Liver (tissue), 9 donors: ENCODE data around the gene DTD1. TPM values are rescaled to one million over a fixed set of nuclear protein-coding genes. Genes with fewer than 3 reads are reported as not detected.

Source experiments
- DNase-seq: peaks from one replicate; pipeline ENCODE4 v3.0.0-alpha.2; 2017; ENCODE audit warnings: low spot score
- H3K27ac ChIP-seq, 2 donors: one replicate each; pipeline ENCODE4 v1.7.0; 2013; ENCODE audit warnings: inconsistent platforms in 2 of 2, low read length in 2 of 2, control low read depth in 1 of 2, low read depth in 1 of 2, mild to moderate bottlenecking in 1 of 2
- H3K27me3 ChIP-seq, 4 donors: one replicate each; pipeline versions ENCODE4 v1.6.1 to v1.7.0; 2013; ENCODE audit warnings: low read length in 3 of 4, inconsistent platforms in 1 of 4, mild to moderate bottlenecking in 1 of 4, moderate library complexity in 1 of 4; ENCODE audit not compliant: control insufficient read depth in 4 of 4, insufficient read depth in 4 of 4
- H3K36me3 ChIP-seq, 4 donors: one replicate each; pipeline versions ENCODE4 v1.6.1 to v1.7.0; 2013; ENCODE audit warnings: low read length in 3 of 4, mild to moderate bottlenecking in 3 of 4, low read depth in 1 of 4, moderate library complexity in 1 of 4; ENCODE audit not compliant: control insufficient read depth in 4 of 4, insufficient read depth in 3 of 4
- H3K4me1 ChIP-seq, 4 donors: one replicate each; pipeline versions ENCODE4 v1.6.1 to v1.7.0; 2013; ENCODE audit warnings: low read length in 3 of 4, mild to moderate bottlenecking in 3 of 4, moderate library complexity in 1 of 4; ENCODE audit not compliant: control insufficient read depth in 4 of 4, insufficient read depth in 4 of 4
- H3K4me3 ChIP-seq, 3 donors: one replicate each; pipeline versions ENCODE4 v1.6.1 to v1.7.0; 2013; ENCODE audit warnings: low read length in 3 of 3, control low read depth in 1 of 3, low read depth in 1 of 3, mild to moderate bottlenecking in 1 of 3
- H3K9ac ChIP-seq, 2 donors: one replicate each; pipeline ENCODE4 v1.7.0; 2013; ENCODE audit warnings: low read length in 2 of 2, mild to moderate bottlenecking in 2 of 2, moderate library complexity in 2 of 2, control low read depth in 1 of 2, low read depth in 1 of 2
- H3K9me3 ChIP-seq, 4 donors: one replicate each; pipeline versions ENCODE4 v1.6.1 to v1.7.0; 2013; ENCODE audit warnings: low read length in 3 of 4; ENCODE audit not compliant: control insufficient read depth in 4 of 4
- CTCF ChIP-seq: fragments of 150-350 bp; IDR thresholded peaks from 2 replicates; pipeline ENCODE4 v1.5.1; 2017; ENCODE audit warnings: improper control_type of control experiment, low read depth, low read length; ENCODE audit not compliant: missing input control
- EGR1 ChIP-seq, 2 donors: IDR thresholded peaks; 2 replicates each; pipeline ENCODE4 v1.6.1; 2016 to 2018; ENCODE audit warnings: antibody characterized with exemption in 2 of 2, low read depth in 2 of 2
- GABPA ChIP-seq, 2 donors: IDR thresholded peaks in 1 of 2; conservative IDR thresholded peaks in 1 of 2; 2 replicates each; pipeline ENCODE4 v1.6.1; 2016; ENCODE audit warnings: antibody characterized with exemption in 2 of 2, mild to moderate bottlenecking in 1 of 2, moderate library complexity in 1 of 2
- HNF4A ChIP-seq, 2 donors: conservative IDR thresholded peaks; 2 replicates each; pipeline ENCODE4 v1.6.1; 2016; ENCODE audit warnings: antibody characterized with exemption in 2 of 2, mild to moderate bottlenecking in 2 of 2
- HNF4G ChIP-seq: IDR thresholded peaks from 2 replicates; pipeline ENCODE4 v1.6.1; 2016; ENCODE audit warnings: antibody characterized with exemption
- RXRA ChIP-seq, 2 donors: IDR thresholded peaks; 2 replicates each; pipeline ENCODE4 v1.6.1; 2017 to 2018; ENCODE audit warnings: antibody characterized with exemption in 2 of 2, mild to moderate bottlenecking in 1 of 2
- SP1 ChIP-seq: IDR thresholded peaks from 2 replicates; pipeline ENCODE4 v1.6.1; 2018; ENCODE audit warnings: antibody characterized with exemption, mild to moderate bottlenecking
- ZBTB33 ChIP-seq: IDR thresholded peaks from 2 replicates; pipeline ENCODE4 v1.6.1; 2016; ENCODE audit warnings: antibody characterized with exemption
- WGBS: extraction: QIAGEN DNeasy Blood & Tissue Kit; methylation state at CpG from one replicate; pipeline ENCODE4 v1.1.7; 2013; 5-methylcytosine and 5-hydroxymethylcytosine counted together
- polyA plus RNA-seq, 2 donors: library from polyadenylated mRNA; stranded (reverse) in 1 of 2; unstranded in 1 of 2; fragments of 200-250 nt in 1 of 2; fragments of >200 nt in 1 of 2; fragmentation: Nextera tagmentation in 1 of 2; extraction: Ambion mirVana in 1 of 2; gene quantifications; one replicate each; pipeline versions ENCODE4 v1.2.1 to v1.2.3, GENCODE V29; 2013 to 2015
- total RNA-seq, 2 donors: library from RNA; depleted of rRNA; stranded (reverse); fragments of >200 nt; gene quantifications; one replicate each; pipeline ENCODE4 v1.2.3, GENCODE V29; 2014
- TF ChIP-seq, protein P1 (sequence below): IDR thresholded peaks from 2 replicates; pipeline ENCODE4 v1.6.1; 2016; ENCODE audit warnings: antibody characterized with exemption
- TF ChIP-seq, protein P2 (sequence below): IDR thresholded peaks from 2 replicates; pipeline ENCODE4 v1.6.1; 2016; ENCODE audit warnings: antibody characterized with exemption
- TF ChIP-seq, protein P3 (sequence below): IDR thresholded peaks from 2 replicates; pipeline ENCODE4 v1.6.1; 2016; ENCODE audit warnings: antibody characterized with exemption, mild to moderate bottlenecking
- donor health status: healthy.
- donor health status: healthy.
- donor health status: healthy.
- donor health status: healthy.
- donor health status: healthy.

DTD1 gene
- total RNA-seq (10 to 100 TPM in 1 of 2 donors, 1 to 10 TPM in 1; 7.8 to 11.3 TPM), polyA plus RNA-seq (10 to 100 TPM in 1 of 2 donors, 1 to 10 TPM in 1; 9.4 to 10.8 TPM)

DNA sequence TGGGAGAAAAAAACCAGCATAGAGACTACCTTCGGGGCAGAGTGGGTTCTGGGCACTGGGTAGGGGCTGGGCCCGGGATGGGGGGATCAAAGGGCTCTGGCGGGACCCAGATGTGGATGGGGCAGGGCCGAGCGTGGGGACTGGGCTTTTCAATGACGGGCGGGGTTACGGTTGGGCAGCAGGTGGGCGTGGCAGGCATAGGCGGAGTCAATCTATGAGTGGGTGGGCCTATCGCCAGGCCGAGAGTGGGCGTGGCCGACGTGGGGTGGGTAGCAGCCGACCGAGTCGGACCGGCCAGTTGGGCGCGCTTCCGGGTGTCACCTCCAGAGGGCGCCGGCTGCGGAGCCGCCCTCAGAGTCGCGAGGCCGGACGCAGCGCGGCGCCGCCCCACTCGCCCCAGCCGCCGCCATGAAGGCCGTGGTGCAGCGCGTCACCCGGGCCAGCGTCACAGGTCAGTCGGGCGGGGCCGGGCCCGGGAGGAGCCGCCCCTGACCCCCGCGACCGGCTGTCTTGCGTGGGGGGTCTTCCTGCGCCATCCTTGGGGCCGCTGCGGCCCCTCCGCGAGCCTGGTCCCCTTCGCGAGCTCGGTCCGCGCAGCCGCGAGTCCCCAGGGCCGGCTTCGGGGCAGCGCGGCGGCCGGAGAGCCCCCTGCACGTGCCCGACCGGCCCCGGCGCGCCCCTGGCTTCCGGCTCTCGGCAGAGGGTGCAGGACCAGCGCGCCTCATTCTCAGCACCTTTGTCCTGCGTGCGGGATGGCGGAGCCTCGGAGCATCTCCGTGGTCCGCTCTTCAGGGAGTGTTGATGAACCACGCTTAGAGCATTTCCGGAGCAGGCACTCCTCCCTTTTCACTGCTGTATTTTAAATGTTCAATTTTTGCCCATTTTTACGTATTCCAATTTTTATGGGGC is at the start of gene DTD1:
Gene DTD1, plus strand, starts transcription at position 390 of the 909 bp plus-strand sequence. Its CDS starts 19 bp downstream, at position 409.
- under 1% methylated on average over 88 of the region's 88 CpGs for WGBS
- Histone ChIP-seq H3K27me3 (no peaks in the 10 kb centered on the region), H3K9ac (peak within 1 kb of the TSS; percentile 38 to 39), H3K9me3 (no peaks in the 10 kb centered on the region), H3K4me3 (peak within 1 kb of the TSS; percentile 59 to 93 (median 88)), H3K36me3 (no peaks in the 10 kb centered on the region), H3K4me1 (peaks cover 3 to 9% (median 5%) of the 10 kb centered on the region in 4 donors), H3K27ac (peak within 1 kb of the TSS; percentile 18 to 33)
- TF ChIP-seq RXRA (IDR thresholded peaks at IDR 0.05) = no peak
- TF ChIP-seq CTCF = peak; percentile 68
- no peak for TF ChIP-seq HNF4G
- TF ChIP-seq EGR1 (IDR thresholded peaks at IDR 0.05; ENCODE audit: low read depth in 2 of 2) = no peak
- no peak for TF ChIP-seq HNF4A (conservative IDR thresholded peaks at IDR 0.05)
- TF ChIP-seq SP1 = peak; percentile 12
- TF ChIP-seq GABPA (IDR thresholded peaks at IDR 0.05 in 1 of 2, conservative IDR thresholded peaks at IDR 0.05 in 1 of 2) = peak; percentile 58 to 66
- DNase-seq = peak; percentile 88

GRCh38 chr20:18541741-18542140 is 46.1 kb upstream of the DTD1 start:
- no peaks in the 10 kb centered on the region for H3K27me3 ChIP-seq
- TF ChIP-seq SP1 (no peak), ZBTB33 (no peak), HNF4G (no peak)
- TF ChIP-seq, protein P1, sequence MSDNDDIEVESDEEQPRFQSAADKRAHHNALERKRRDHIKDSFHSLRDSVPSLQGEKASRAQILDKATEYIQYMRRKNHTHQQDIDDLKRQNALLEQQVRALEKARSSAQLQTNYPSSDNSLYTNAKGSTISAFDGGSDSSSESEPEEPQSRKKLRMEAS = no peak
- TF ChIP-seq, protein P2, sequence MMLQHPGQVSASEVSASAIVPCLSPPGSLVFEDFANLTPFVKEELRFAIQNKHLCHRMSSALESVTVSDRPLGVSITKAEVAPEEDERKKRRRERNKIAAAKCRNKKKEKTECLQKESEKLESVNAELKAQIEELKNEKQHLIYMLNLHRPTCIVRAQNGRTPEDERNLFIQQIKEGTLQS = no peak
- TF ChIP-seq, protein P3, sequence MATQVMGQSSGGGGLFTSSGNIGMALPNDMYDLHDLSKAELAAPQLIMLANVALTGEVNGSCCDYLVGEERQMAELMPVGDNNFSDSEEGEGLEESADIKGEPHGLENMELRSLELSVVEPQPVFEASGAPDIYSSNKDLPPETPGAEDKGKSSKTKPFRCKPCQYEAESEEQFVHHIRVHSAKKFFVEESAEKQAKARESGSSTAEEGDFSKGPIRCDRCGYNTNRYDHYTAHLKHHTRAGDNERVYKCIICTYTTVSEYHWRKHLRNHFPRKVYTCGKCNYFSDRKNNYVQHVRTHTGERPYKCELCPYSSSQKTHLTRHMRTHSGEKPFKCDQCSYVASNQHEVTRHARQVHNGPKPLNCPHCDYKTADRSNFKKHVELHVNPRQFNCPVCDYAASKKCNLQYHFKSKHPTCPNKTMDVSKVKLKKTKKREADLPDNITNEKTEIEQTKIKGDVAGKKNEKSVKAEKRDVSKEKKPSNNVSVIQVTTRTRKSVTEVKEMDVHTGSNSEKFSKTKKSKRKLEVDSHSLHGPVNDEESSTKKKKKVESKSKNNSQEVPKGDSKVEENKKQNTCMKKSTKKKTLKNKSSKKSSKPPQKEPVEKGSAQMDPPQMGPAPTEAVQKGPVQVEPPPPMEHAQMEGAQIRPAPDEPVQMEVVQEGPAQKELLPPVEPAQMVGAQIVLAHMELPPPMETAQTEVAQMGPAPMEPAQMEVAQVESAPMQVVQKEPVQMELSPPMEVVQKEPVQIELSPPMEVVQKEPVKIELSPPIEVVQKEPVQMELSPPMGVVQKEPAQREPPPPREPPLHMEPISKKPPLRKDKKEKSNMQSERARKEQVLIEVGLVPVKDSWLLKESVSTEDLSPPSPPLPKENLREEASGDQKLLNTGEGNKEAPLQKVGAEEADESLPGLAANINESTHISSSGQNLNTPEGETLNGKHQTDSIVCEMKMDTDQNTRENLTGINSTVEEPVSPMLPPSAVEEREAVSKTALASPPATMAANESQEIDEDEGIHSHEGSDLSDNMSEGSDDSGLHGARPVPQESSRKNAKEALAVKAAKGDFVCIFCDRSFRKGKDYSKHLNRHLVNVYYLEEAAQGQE = no peak
- WGBS = 63% methylated on average over 5 of the region's 5 CpGs
- H3K4me3 ChIP-seq = no peak overlapping the region
- H3K9me3 ChIP-seq = no peaks in the 10 kb centered on the region
- no peak overlapping the region for H3K9ac ChIP-seq
- peaks cover 11 to 39% (median 30%) of the 10 kb centered on the region in 4 donors for H3K36me3 ChIP-seq
- H3K27ac ChIP-seq = no peak overlapping the region
- H3K4me1 ChIP-seq = peaks cover 5 to 19% (median 12%) of the 10 kb centered on the region in 4 donors
- DNase-seq = no peak
